Loucy (cell line): ENCODE results near the gene PLAC1.

Source experiments
- CTCF ChIP-seq: fragments of 200-600 bp; sonication (generic); conservative IDR thresholded peaks from 2 replicates; pipeline ENCODE4 v1.5.1; 2014; ENCODE audit warnings: mild to moderate bottlenecking, antibody characterized with exemption, low read length
- EZH2phosphoT487 ChIP-seq: fragments of 200-600 bp; IDR thresholded peaks from 2 replicates; pipeline ENCODE4 v1.6.1; 2018; ENCODE audit warnings: antibody characterized with exemption, mild to moderate bottlenecking, moderate library complexity, borderline replicate concordance

GRCh38 chrX:134683351-134684005 is 25.2 kb upstream of the PLAC1 start:
- TF ChIP-seq CTCF (no peak), EZH2phosphoT487 (no peak)
